ENCODE measurements around the gene ZNF697.

GRCh38 chr1:119603695-119604094 lies 44.4 kb downstream of the ZNF697 start:
- TF ChIP-seq, protein P1, sequence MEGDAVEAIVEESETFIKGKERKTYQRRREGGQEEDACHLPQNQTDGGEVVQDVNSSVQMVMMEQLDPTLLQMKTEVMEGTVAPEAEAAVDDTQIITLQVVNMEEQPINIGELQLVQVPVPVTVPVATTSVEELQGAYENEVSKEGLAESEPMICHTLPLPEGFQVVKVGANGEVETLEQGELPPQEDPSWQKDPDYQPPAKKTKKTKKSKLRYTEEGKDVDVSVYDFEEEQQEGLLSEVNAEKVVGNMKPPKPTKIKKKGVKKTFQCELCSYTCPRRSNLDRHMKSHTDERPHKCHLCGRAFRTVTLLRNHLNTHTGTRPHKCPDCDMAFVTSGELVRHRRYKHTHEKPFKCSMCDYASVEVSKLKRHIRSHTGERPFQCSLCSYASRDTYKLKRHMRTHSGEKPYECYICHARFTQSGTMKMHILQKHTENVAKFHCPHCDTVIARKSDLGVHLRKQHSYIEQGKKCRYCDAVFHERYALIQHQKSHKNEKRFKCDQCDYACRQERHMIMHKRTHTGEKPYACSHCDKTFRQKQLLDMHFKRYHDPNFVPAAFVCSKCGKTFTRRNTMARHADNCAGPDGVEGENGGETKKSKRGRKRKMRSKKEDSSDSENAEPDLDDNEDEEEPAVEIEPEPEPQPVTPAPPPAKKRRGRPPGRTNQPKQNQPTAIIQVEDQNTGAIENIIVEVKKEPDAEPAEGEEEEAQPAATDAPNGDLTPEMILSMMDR (IDR thresholded peaks at IDR 0.05) = no peak
- TF ChIP-seq POLR2A (IDR thresholded peaks at IDR 0.05) = no peak

Data from esophagus squamous epithelium (tissue), 4 donors.